Upper lobe of left lung (tissue), 6 donors: ENCODE results near the gene BRF1. TPM values are rescaled to one million over a fixed set of nuclear protein-coding genes. Genes with fewer than 3 reads are reported as not detected.

ENCODE experiments used
- ATAC-seq, 2 donors: fragments of 200-7000 bp; cut with Tn5 transposase; one replicate each; pipeline ENCODE4 v1.9.1; 2022; ENCODE audit warnings: mild to moderate bottlenecking in 2 of 2, moderate library complexity in 2 of 2; ENCODE audit not compliant: low FRiP score in 2 of 2
- DNase-seq, 2 donors: peaks; one replicate each; pipeline ENCODE4 v3.0.0-alpha.2; 2019 to 2020
- H3K27ac ChIP-seq, 4 donors: fragments of 200-600 bp; sonication (generic); one replicate each; pipeline ENCODE4 v1.5.1; 2016 to 2019
- H3K27me3 ChIP-seq, 4 donors: fragments of 200-600 bp; sonication (generic); one replicate each; pipeline ENCODE4 v1.5.1; 2017 to 2019
- H3K36me3 ChIP-seq, 4 donors: fragments of 200-600 bp; sonication (generic); one replicate each; pipeline ENCODE4 v1.5.1; 2016 to 2019
- H3K4me1 ChIP-seq, 4 donors: fragments of 200-600 bp; sonication (generic); one replicate each; pipeline ENCODE4 v1.5.1; 2018 to 2019
- H3K4me3 ChIP-seq, 4 donors: fragments of 200-600 bp; sonication (generic); one replicate each; pipeline ENCODE4 v1.5.1; 2017 to 2019; ENCODE audit warnings: mild to moderate bottlenecking in 2 of 4, moderate library complexity in 1 of 4
- H3K9me3 ChIP-seq, 4 donors: fragments of 200-600 bp; sonication (generic); one replicate each; pipeline ENCODE4 v1.5.1; 2018 to 2019
- CTCF ChIP-seq, 6 experiments: fragments of 450-650 bp in 4 of 6; fragments of 200-600 bp in 2 of 6; sonication (generic) in 2 of 6; IDR thresholded peaks; one replicate each; pipeline ENCODE4 v1.5.1; 2016 to 2019; ENCODE audit warnings: antibody characterized with exemption in 6 of 6
- EP300 ChIP-seq, 4 donors: sonication (generic); formaldehyde crosslinking; IDR thresholded peaks; one replicate each; pipeline ENCODE4 v1.5.1; 2017; ENCODE audit warnings: antibody characterized with exemption in 4 of 4, control low read depth in 2 of 4
- POLR2A ChIP-seq, 4 donors: fragments of 450-650 bp; IDR thresholded peaks; one replicate each; pipeline ENCODE4 v1.5.1; 2016 to 2017; ENCODE audit warnings: antibody characterized with exemption in 4 of 4, mild to moderate bottlenecking in 2 of 4
- POLR2AphosphoS5 ChIP-seq, 2 donors: sonication (generic); formaldehyde crosslinking; IDR thresholded peaks; one replicate each; pipeline ENCODE4 v1.5.1; 2017; ENCODE audit warnings: antibody characterized with exemption in 2 of 2
- WGBS, 2 donors: methylation state at CpG; one replicate each; pipeline ENCODE4 v1.1.5; 2017 to 2018; 5-methylcytosine and 5-hydroxymethylcytosine counted together
- total RNA-seq, 6 donors: library from RNA; depleted of rRNA in 4 of 6; stranded (reverse); fragments of >200 nt in 4 of 6; gene quantifications; one replicate each; pipeline versions ENCODE4 v1.1.0 to v1.2.1, GENCODE V29; 2016 to 2021
- donor health status: DM: no; HTN: no; CAD: no; lungs with moderate emphysema.
- donor health status: DM: no; HTN: yes; CAD: no; lungs with severe emphysema.

Gene BRF1
- total RNA-seq, 6 donors from 2014 or later, result 38.6 to 195 (median 52.7) TPM

- no peak overlapping the region for H3K27ac ChIP-seq
- ATAC-seq, result no peak
- no peaks in the 10 kb centered on the region for H3K27me3 ChIP-seq
- H3K4me3 ChIP-seq, result no peak overlapping the region
- WGBS, 2 donors, result 90 to 97% methylated on average over 5 to 9 of the region's 9 CpGs
- peaks cover 0 to 27% (median 8%) of the 10 kb centered on the region in 4 donors for H3K4me1 ChIP-seq
- DNase-seq, result peak in 1 of 2 donors; percentile 56
- no peaks in the 10 kb centered on the region for H3K9me3 ChIP-seq
- TF ChIP-seq POLR2A (IDR thresholded peaks at IDR 0.05) (no peak), POLR2AphosphoS5 (IDR thresholded peaks at IDR 0.05) (no peak), EP300 (IDR thresholded peaks at IDR 0.05) (no peak), CTCF (IDR thresholded peaks at IDR 0.05) (no peak)
- H3K36me3 ChIP-seq, result peaks cover 0 to 8% (median 1%) of the 10 kb centered on the region in 4 donors
Observed at GRCh38 chr14:105286759-105287144, 14.0 kb downstream of the BRF1 start.

- ATAC-seq, result no peak
- no peak for DNase-seq
- H3K4me3 ChIP-seq, result no peak overlapping the region
- no peak overlapping the region for H3K27ac ChIP-seq
- TF ChIP-seq CTCF (IDR thresholded peaks at IDR 0.05) (no peak), POLR2AphosphoS5 (IDR thresholded peaks at IDR 0.05) (no peak), EP300 (IDR thresholded peaks at IDR 0.05) (no peak), POLR2A (IDR thresholded peaks at IDR 0.05) (no peak)
- no peaks in the 10 kb centered on the region for H3K27me3 ChIP-seq
- H3K9me3 ChIP-seq, result no peaks in the 10 kb centered on the region
- peaks cover 0 to 8% (median 1%) of the 10 kb centered on the region in 4 donors for H3K36me3 ChIP-seq
- WGBS, 2 donors, result 89 to 90% methylated on average over 8 of the region's 8 CpGs
- peaks cover 0 to 14% (median 10%) of the 10 kb centered on the region in 4 donors for H3K4me1 ChIP-seq
Observed at GRCh38 chr14:105285174-105285573, 15.6 kb downstream of the BRF1 start.

- H3K4me1 ChIP-seq, result peaks cover 0 to 14% (median 9%) of the 10 kb centered on the region in 4 donors
- H3K27ac ChIP-seq, result peak overlapping the region in 1 of 4 donors; percentile 4
- 42 to 62% methylated on average over 15 of the region's 15 CpGs for WGBS, 2 donors
- TF ChIP-seq CTCF (IDR thresholded peaks at IDR 0.05) (no peak), EP300 (IDR thresholded peaks at IDR 0.05) (no peak)
- no peak for ATAC-seq
- H3K36me3 ChIP-seq, result peaks cover 0 to 8% (median 1%) of the 10 kb centered on the region in 4 donors
- no peaks in the 10 kb centered on the region for H3K9me3 ChIP-seq
- peak in 1 of 2 donors; percentile 48 for DNase-seq
- no peak overlapping the region for H3K4me3 ChIP-seq
- no peaks in the 10 kb centered on the region for H3K27me3 ChIP-seq
Observed at GRCh38 chr14:105283899-105284298, 16.9 kb downstream of the BRF1 start.

- no peak overlapping the region for H3K27ac ChIP-seq
- no peaks in the 10 kb centered on the region for H3K27me3 ChIP-seq
- peaks cover 0 to 14% (median 9%) of the 10 kb centered on the region in 4 donors for H3K4me1 ChIP-seq
- TF ChIP-seq CTCF (IDR thresholded peaks at IDR 0.05), result no peak
- TF ChIP-seq POLR2A (IDR thresholded peaks at IDR 0.05), result no peak
- no peak for TF ChIP-seq EP300 (IDR thresholded peaks at IDR 0.05)
- TF ChIP-seq POLR2AphosphoS5 (IDR thresholded peaks at IDR 0.05), result no peak
- ATAC-seq (no peak), DNase-seq (peak in 1 of 2 donors; percentile 52)
- no peak overlapping the region for H3K4me3 ChIP-seq
- H3K9me3 ChIP-seq, result no peaks in the 10 kb centered on the region
- WGBS, 2 donors, result 79 to 92% methylated on average over 10 of the region's 10 CpGs
- peaks cover 0 to 8% (median 1%) of the 10 kb centered on the region in 4 donors for H3K36me3 ChIP-seq
Observed at GRCh38 chr14:105283028-105283427, 17.8 kb downstream of the BRF1 start.

GRCh38 chr14:105282098-105282725, 18.6 kb downstream of the BRF1 start:
- Histone ChIP-seq H3K4me3 (no peak overlapping the region), H3K27ac (no peak overlapping the region), H3K4me1 (peaks cover 0 to 16% (median 10%) of the 10 kb centered on the region in 4 donors), H3K27me3 (no peaks in the 10 kb centered on the region), H3K36me3 (peaks cover 0 to 8% (median 1%) of the 10 kb centered on the region in 4 donors), H3K9me3 (no peaks in the 10 kb centered on the region)
- ATAC-seq (no peak), DNase-seq (peak in 1 of 2 donors; percentile 55)
- TF ChIP-seq EP300 (IDR thresholded peaks at IDR 0.05) (no peak), CTCF (IDR thresholded peaks at IDR 0.05) (peak in 2 of 6 experiments; percentile 2 to 3)
- WGBS, 2 donors, result 78 to 80% methylated on average over 15 to 16 of the region's 16 CpGs
